KMS-11 (cell line): ENCODE measurements around the gene RERE.
"Not testable (repeated sequence)": the region's sequence is repeated elsewhere in the genome, so short reads cannot be mapped to it uniquely, and the experiment has no call there.

Source experiments
- H2AFZ ChIP-seq: fragments of 200-600 bp; sonication (generic); 2 replicates; pipeline ENCODE4 v1.6.1; 2016; ENCODE audit warnings: antibody characterized with exemption, mixed run types, low read depth
- H3K27ac ChIP-seq: fragments of 200-600 bp; sonication (generic); 2 replicates; pipeline ENCODE4 v1.6.1; 2016; ENCODE audit warnings: mild to moderate bottlenecking, mixed run types
- H3K27me3 ChIP-seq: fragments of 200-600 bp; sonication (generic); 2 replicates; pipeline ENCODE4 v1.6.1; 2017; ENCODE audit warnings: mild to moderate bottlenecking, low read depth, mixed run types, moderate library complexity; ENCODE audit not compliant: insufficient read depth
- H3K36me3 ChIP-seq: fragments of 200-600 bp; sonication (generic); 2 replicates; pipeline ENCODE4 v1.6.1; 2017; ENCODE audit warnings: mild to moderate bottlenecking, mixed run types; ENCODE audit not compliant: insufficient read depth
- H3K4me1 ChIP-seq: fragments of 200-600 bp; sonication (generic); 2 replicates; pipeline ENCODE4 v1.6.1; 2016; ENCODE audit warnings: mild to moderate bottlenecking, low read depth, mixed run types; ENCODE audit not compliant: poor library complexity, severe bottlenecking
- H3K4me2 ChIP-seq: fragments of 200-600 bp; sonication (generic); 2 replicates; pipeline ENCODE4 v1.7.0; 2016; ENCODE audit warnings: mild to moderate bottlenecking, mixed run types
- H3K4me3 ChIP-seq: fragments of 200-600 bp; sonication (generic); IDR thresholded peaks from 2 replicates; pipeline ENCODE4 v1.6.1; 2017; ENCODE audit warnings: low read depth, low read length, mixed read lengths; ENCODE audit not compliant: insufficient read depth
- H3K79me2 ChIP-seq: fragments of 200-600 bp; sonication (generic); 2 replicates; pipeline ENCODE4 v1.6.1; 2016; ENCODE audit warnings: low read depth, mixed run types; ENCODE audit not compliant: insufficient read depth
- H3K9ac ChIP-seq: fragments of 200-600 bp; sonication (generic); 2 replicates; pipeline ENCODE4 v1.6.1; 2016; ENCODE audit warnings: mild to moderate bottlenecking, mixed run types
- H4K20me1 ChIP-seq: fragments of 200-600 bp; sonication (generic); 2 replicates; pipeline ENCODE4 v1.6.1; 2016; ENCODE audit warnings: mild to moderate bottlenecking, mixed run types; ENCODE audit not compliant: insufficient read depth
- CTCF ChIP-seq: fragments of 200-600 bp; sonication (generic); conservative IDR thresholded peaks from 2 replicates; pipeline ENCODE4 v1.6.1; 2017; ENCODE audit warnings: low read depth, mild to moderate bottlenecking, antibody characterized with exemption, low read length, moderate library complexity, mixed read lengths

RERE gene

GRCh38 chr1:8625981-8626898 lies 191.2 kb downstream of the RERE start:
- Histone ChIP-seq H3K9ac (no peak overlapping the region), H3K27ac (no peak overlapping the region), H4K20me1 (peaks cover 6% of the 10 kb centered on the region; the same call in 1 of the 2 replicates), H3K36me3 (no peaks in the 10 kb centered on the region), H3K4me1 (peaks cover 85% of the 10 kb centered on the region), H3K79me2 (peaks cover 29% of the 10 kb centered on the region), H3K4me3 (no peak overlapping the region), H3K4me2 (peak overlapping the region; percentile 38), H3K27me3 (no peaks in the 10 kb centered on the region), H2AFZ (no peak overlapping the region)
- TF ChIP-seq CTCF, result no peak

GRCh38 chr1:8625491-8625890 lies 191.9 kb downstream of the RERE start:
- H3K79me2 ChIP-seq, result peaks cover 29% of the 10 kb centered on the region
- peak overlapping the region; percentile 38; the same call in 1 of the 2 replicates for H3K4me2 ChIP-seq
- no peaks in the 10 kb centered on the region for H3K27me3 ChIP-seq
- no peak overlapping the region for H2AFZ ChIP-seq
- TF ChIP-seq CTCF, result no peak
- no peak overlapping the region for H3K9ac ChIP-seq
- no peak overlapping the region for H3K4me3 ChIP-seq
- peaks cover 6% of the 10 kb centered on the region; the same call in 1 of the 2 replicates for H4K20me1 ChIP-seq
- H3K27ac ChIP-seq, result no peak overlapping the region
- peaks cover 77% of the 10 kb centered on the region for H3K4me1 ChIP-seq
- H3K36me3 ChIP-seq, result no peaks in the 10 kb centered on the region

GRCh38 chr1:8623651-8624192 lies 193.7 kb downstream of the RERE start:
- Histone ChIP-seq H3K79me2 (peaks cover 23% of the 10 kb centered on the region), H3K4me1 (peaks cover 60% of the 10 kb centered on the region)
- not testable (repeated sequence) for H3K4me2 ChIP-seq, H3K4me3 ChIP-seq, H3K36me3 ChIP-seq, H4K20me1 ChIP-seq, H3K9ac ChIP-seq, H3K27me3 ChIP-seq, H3K27ac ChIP-seq, H2AFZ ChIP-seq

GRCh38 chr1:8621785-8622348 lies 195.6 kb downstream of the RERE start:
- peaks cover 41% of the 10 kb centered on the region for H3K4me1 ChIP-seq
- not testable (repeated sequence) for H2AFZ ChIP-seq, H3K9ac ChIP-seq, H3K79me2 ChIP-seq, H3K4me3 ChIP-seq, H3K4me2 ChIP-seq, H3K27me3 ChIP-seq, H3K36me3 ChIP-seq, H3K27ac ChIP-seq, H4K20me1 ChIP-seq

GRCh38 chr1:8621034-8621582 lies 196.3 kb downstream of the RERE start:
- not testable (repeated sequence) for H3K36me3 ChIP-seq, H3K27ac ChIP-seq

GRCh38 chr1:8619917-8620502 lies 197.4 kb downstream of the RERE start:
- H3K27me3 ChIP-seq, H3K27ac ChIP-seq, H3K4me2 ChIP-seq, H3K79me2 ChIP-seq, H3K9ac ChIP-seq, H3K36me3 ChIP-seq, H3K4me3 ChIP-seq, H2AFZ ChIP-seq, H4K20me1 ChIP-seq: not testable (repeated sequence)
- H3K4me1 ChIP-seq, result peaks cover 25% of the 10 kb centered on the region

More at GRCh38 chr1:8621034-8621582, 196.3 kb downstream of the RERE start:
- peaks cover 34% of the 10 kb centered on the region for H3K4me1 ChIP-seq
- H3K4me2 ChIP-seq, H3K79me2 ChIP-seq, H4K20me1 ChIP-seq, H2AFZ ChIP-seq, H3K9ac ChIP-seq, H3K4me3 ChIP-seq, H3K27me3 ChIP-seq: not testable (repeated sequence)

- H3K4me2 ChIP-seq, H3K79me2 ChIP-seq, H2AFZ ChIP-seq, H3K9ac ChIP-seq, H4K20me1 ChIP-seq, H3K4me3 ChIP-seq, H3K27ac ChIP-seq, H3K36me3 ChIP-seq, H3K27me3 ChIP-seq: not testable (repeated sequence)
- peaks cover 19% of the 10 kb centered on the region for H3K4me1 ChIP-seq
Measured at GRCh38 chr1:8619419-8619818, 198.0 kb downstream of the RERE start.

GRCh38 chr1:8616791-8617190 lies 200.6 kb downstream of the RERE start:
- not testable (repeated sequence) for H3K79me2 ChIP-seq, H3K4me3 ChIP-seq, H3K27me3 ChIP-seq, H3K36me3 ChIP-seq, H3K27ac ChIP-seq, H3K9ac ChIP-seq, H4K20me1 ChIP-seq, H3K4me1 ChIP-seq, H2AFZ ChIP-seq, H3K4me2 ChIP-seq
